ENCODE measurements around the gene MANSC4.

DNA sequence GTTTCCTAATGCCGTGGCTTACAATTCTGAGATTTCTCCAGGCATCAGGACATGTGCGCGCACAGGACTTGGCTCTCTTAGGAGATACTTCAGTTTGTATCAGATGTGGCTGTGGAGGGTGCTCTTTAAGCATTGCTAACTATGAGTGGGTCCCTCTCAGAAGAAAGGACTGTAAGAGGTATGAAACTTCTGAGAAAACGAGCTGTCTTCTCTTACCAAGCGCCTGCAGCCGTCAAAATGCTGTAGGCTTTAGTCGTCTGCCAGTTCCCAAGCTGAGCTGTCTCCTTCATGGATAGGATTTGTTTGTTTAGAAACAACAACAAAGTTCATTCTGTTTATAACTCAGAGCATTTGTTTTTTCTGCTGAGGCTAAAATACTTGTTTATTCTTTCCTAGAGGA lies 16.1 kb upstream of the MANSC4 start:
- TF ChIP-seq, protein P1, sequence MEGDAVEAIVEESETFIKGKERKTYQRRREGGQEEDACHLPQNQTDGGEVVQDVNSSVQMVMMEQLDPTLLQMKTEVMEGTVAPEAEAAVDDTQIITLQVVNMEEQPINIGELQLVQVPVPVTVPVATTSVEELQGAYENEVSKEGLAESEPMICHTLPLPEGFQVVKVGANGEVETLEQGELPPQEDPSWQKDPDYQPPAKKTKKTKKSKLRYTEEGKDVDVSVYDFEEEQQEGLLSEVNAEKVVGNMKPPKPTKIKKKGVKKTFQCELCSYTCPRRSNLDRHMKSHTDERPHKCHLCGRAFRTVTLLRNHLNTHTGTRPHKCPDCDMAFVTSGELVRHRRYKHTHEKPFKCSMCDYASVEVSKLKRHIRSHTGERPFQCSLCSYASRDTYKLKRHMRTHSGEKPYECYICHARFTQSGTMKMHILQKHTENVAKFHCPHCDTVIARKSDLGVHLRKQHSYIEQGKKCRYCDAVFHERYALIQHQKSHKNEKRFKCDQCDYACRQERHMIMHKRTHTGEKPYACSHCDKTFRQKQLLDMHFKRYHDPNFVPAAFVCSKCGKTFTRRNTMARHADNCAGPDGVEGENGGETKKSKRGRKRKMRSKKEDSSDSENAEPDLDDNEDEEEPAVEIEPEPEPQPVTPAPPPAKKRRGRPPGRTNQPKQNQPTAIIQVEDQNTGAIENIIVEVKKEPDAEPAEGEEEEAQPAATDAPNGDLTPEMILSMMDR (IDR thresholded peaks at IDR 0.05) = no peak
- TF ChIP-seq POLR2AphosphoS5 (IDR thresholded peaks at IDR 0.05) (no peak), EP300 (IDR thresholded peaks at IDR 0.05) (no peak), POLR2A (IDR thresholded peaks at IDR 0.05) (no peak)
